ENCODE data around the gene ARHGAP33. TPM values are rescaled to one million over a fixed set of nuclear protein-coding genes. Genes with fewer than 3 reads are reported as not detected.
"Not testable (repeated sequence)": the region's sequence is repeated elsewhere in the genome, so short reads cannot be mapped to it uniquely, and the experiment has no call there.

Gene ARHGAP33
- total and polyA plus RNA-seq, 7 donors, result 0.68 to 4.0 (median 1.4) TPM

GRCh38 chr19:35830986-35831385, 55.6 kb downstream of the ARHGAP33 start:
- WGBS, 3 donors, result 63 to 77% (median 68%) methylated on average over 18 of the region's 18 CpGs
- DNase-seq, result no peak
- Histone ChIP-seq H3K27ac (no peak overlapping the region), H3K4me3 (no peak overlapping the region), H3K36me3 (ENCODE audit: insufficient read depth in 1 of 2, low read depth in 1 of 2) (no peaks in the 10 kb centered on the region), H3K4me1 (no peaks in the 10 kb centered on the region), H3K27me3 (ENCODE audit: insufficient read depth in 3 of 3, low read length in 2 of 3) (peaks cover 0 to 14% (median 5%) of the 10 kb centered on the region in 3 donors), H3K9me3 (no peaks in the 10 kb centered on the region)
- TF ChIP-seq CTCF (IDR thresholded peaks at IDR 0.05), result no peak
- intact Hi-C loops (cut with DNase I), result no loop called here
- ATAC-seq, result no peak

DNA sequence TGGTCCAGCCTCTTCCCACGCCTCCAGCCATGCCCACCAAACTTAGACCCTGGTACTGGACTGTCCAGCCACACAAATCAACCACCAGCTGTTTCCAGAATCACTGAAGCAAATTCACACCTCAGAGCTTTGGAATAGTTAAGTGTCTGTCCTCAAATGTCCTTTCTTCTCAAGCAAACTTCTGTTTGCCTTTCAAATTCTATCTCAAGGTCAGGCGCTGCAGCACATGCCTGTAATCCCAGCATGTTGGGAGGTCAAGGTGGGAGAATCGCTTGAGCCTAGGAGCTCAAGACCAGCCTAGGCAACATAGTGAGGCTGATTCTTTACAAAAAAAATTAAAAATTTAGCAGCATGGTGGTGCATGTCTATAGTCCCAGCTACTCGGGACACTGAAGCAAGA, 56.7 kb downstream of the ARHGAP33 start:
- Histone ChIP-seq H3K4me1 (no peaks in the 10 kb centered on the region), H3K4me3 (no peak overlapping the region), H3K27me3 (ENCODE audit: insufficient read depth in 3 of 3, low read length in 2 of 3) (peaks cover 0 to 17% (median 5%) of the 10 kb centered on the region in 3 donors), H3K9me3 (no peaks in the 10 kb centered on the region), H3K36me3 (ENCODE audit: insufficient read depth in 1 of 2, low read depth in 1 of 2) (no peaks in the 10 kb centered on the region), H3K27ac (no peak overlapping the region)
- intact Hi-C loops (cut with DNase I), result no loop called here
- ATAC-seq, result no peak
- DNase-seq, result no peak
- TF ChIP-seq CTCF (IDR thresholded peaks at IDR 0.05), result no peak
- WGBS, 3 donors, result 64 to 72% (median 69%) methylated on average over 4 of the region's 4 CpGs

- H3K27ac ChIP-seq, result no peak overlapping the region
- TF ChIP-seq CTCF (IDR thresholded peaks at IDR 0.05), result no peak
- H3K9me3 ChIP-seq, result peaks cover 8% of the 10 kb centered on the region
- 43 to 45% (median 45%) methylated on average over 7 of the region's 7 CpGs for WGBS, 3 donors
- DNase-seq (no peak), ATAC-seq (no peak)
- no peak overlapping the region for H3K4me3 ChIP-seq
- H3K36me3 ChIP-seq (ENCODE audit: insufficient read depth in 1 of 2, low read depth in 1 of 2), result no peaks in the 10 kb centered on the region
- H3K27me3 ChIP-seq (ENCODE audit: insufficient read depth in 3 of 3, low read length in 2 of 3), result peaks cover 0 to 17% (median 5%) of the 10 kb centered on the region in 3 donors
- no peaks in the 10 kb centered on the region for H3K4me1 ChIP-seq
- intact Hi-C loops (cut with DNase I), result no loop called here
Observed at GRCh38 chr19:35833972-35834371, 58.6 kb downstream of the ARHGAP33 start.

DNA sequence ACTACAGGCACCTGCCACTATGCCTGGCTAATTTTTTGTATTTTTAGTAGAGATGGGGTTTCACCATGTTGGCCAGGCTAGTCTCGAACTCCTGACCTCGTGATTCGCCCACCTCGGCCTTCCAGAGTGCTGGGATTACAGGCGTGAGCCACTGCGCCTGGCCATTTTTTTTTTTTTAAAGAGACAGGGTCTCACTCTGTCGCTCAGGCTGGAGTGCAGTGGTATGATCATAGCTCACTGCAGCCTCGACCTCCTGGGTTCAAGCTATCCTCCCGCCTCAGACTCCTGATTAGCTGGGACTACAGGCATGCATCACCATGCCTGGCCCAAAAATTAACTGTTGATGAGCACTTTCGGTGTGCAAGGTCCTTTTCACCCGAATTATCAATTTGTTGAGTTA, 60.7 kb downstream of the ARHGAP33 start:
- 42 to 49% (median 47%) methylated on average over 11 of the region's 11 CpGs for WGBS, 3 donors
- peaks cover 14% of the 10 kb centered on the region for H3K9me3 ChIP-seq
- H3K4me3 ChIP-seq; H3K27ac ChIP-seq; H3K4me1 ChIP-seq; H3K27me3 ChIP-seq (ENCODE audit: insufficient read depth in 3 of 3, low read length in 2 of 3); H3K36me3 ChIP-seq (ENCODE audit: insufficient read depth in 1 of 2, low read depth in 1 of 2); DNase-seq; ATAC-seq; intact Hi-C loops (cut with DNase I): not testable (repeated sequence)

Other genes with a start within 250 kb of the ARHGAP33 start
- gene SBSN, start 247.3 kb upstream of the ARHGAP33 start, total RNA-seq, result not detected
- gene SBSN, start 247.3 kb upstream of the ARHGAP33 start, polyA plus RNA-seq, result under 1 TPM in 1 of 3 donors, not detected in 2; 0.09 TPM
- gene GAPDHS, start 242.1 kb upstream of the ARHGAP33 start, total RNA-seq, result not detected
- gene GAPDHS, start 242.1 kb upstream of the ARHGAP33 start, polyA plus RNA-seq, result not detected
- 100 to 1,000 TPM in 1 of 4 donors, 10 to 100 TPM in 3; 77.1 to 103 (median 85.5) TPM for gene TMEM147, start 229.9 kb upstream of the ARHGAP33 start, total RNA-seq
- 100 to 1,000 TPM; 143 to 245 (median 202) TPM for gene TMEM147, start 229.9 kb upstream of the ARHGAP33 start, polyA plus RNA-seq
- not detected for gene ATP4A, start 211.9 kb upstream of the ARHGAP33 start, total RNA-seq
- not detected for gene ATP4A, start 211.9 kb upstream of the ARHGAP33 start, polyA plus RNA-seq
- gene PMIS2, start 189.4 kb upstream of the ARHGAP33 start, total RNA-seq, result not detected
- not detected for gene PMIS2, start 189.4 kb upstream of the ARHGAP33 start, polyA plus RNA-seq
- 1 to 10 TPM; 2.5 to 6.1 (median 4.8) TPM for gene HAUS5, start 162.8 kb upstream of the ARHGAP33 start, total RNA-seq
- 1 to 10 TPM; 3.3 to 3.9 (median 3.6) TPM for gene HAUS5, start 162.8 kb upstream of the ARHGAP33 start, polyA plus RNA-seq
- gene RBM42, start 146.5 kb upstream of the ARHGAP33 start, total RNA-seq, result 10 to 100 TPM; 50.1 to 68.1 (median 59.1) TPM
- 10 to 100 TPM; 53.2 to 69.1 (median 61.1) TPM for gene RBM42, start 146.5 kb upstream of the ARHGAP33 start, polyA plus RNA-seq
- gene ETV2, start 133.8 kb upstream of the ARHGAP33 start, total RNA-seq, result not detected
- under 1 TPM; 0.19 to 0.23 (median 0.20) TPM for gene ETV2, start 133.8 kb upstream of the ARHGAP33 start, polyA plus RNA-seq
- 100 to 1,000 TPM; 631 to 878 (median 757) TPM for gene COX6B1, start 127.2 kb upstream of the ARHGAP33 start, total RNA-seq
- 1,000 to 10,000 TPM in 2 of 3 donors, 100 to 1,000 TPM in 1; 912 to 1,724 (median 1,459) TPM for gene COX6B1, start 127.2 kb upstream of the ARHGAP33 start, polyA plus RNA-seq
- not detected for gene UPK1A, start 109.0 kb upstream of the ARHGAP33 start, total RNA-seq
- under 1 TPM; 0.17 to 0.31 (median 0.24) TPM for gene UPK1A, start 109.0 kb upstream of the ARHGAP33 start, polyA plus RNA-seq
- gene ZBTB32, start 71.0 kb upstream of the ARHGAP33 start, total RNA-seq, result not detected
- gene ZBTB32, start 71.0 kb upstream of the ARHGAP33 start, polyA plus RNA-seq, result under 1 TPM in 2 of 3 donors, not detected in 1; 0.08 to 0.10 TPM
- 10 to 100 TPM; 18.0 to 29.0 (median 23.4) TPM for gene KMT2B, start 57.6 kb upstream of the ARHGAP33 start, total RNA-seq
- 10 to 100 TPM; 13.4 to 20.0 (median 19.2) TPM for gene KMT2B, start 57.6 kb upstream of the ARHGAP33 start, polyA plus RNA-seq
- 10 to 100 TPM in 1 of 4 donors, 1 to 10 TPM in 3; 2.0 to 12.4 (median 2.4) TPM for gene IGFLR1, start 33.1 kb upstream of the ARHGAP33 start, total RNA-seq
- gene IGFLR1, start 33.1 kb upstream of the ARHGAP33 start, polyA plus RNA-seq, result 10 to 100 TPM in 1 of 3 donors, 1 to 10 TPM in 2; 5.8 to 11.9 (median 9.9) TPM
- 10 to 100 TPM; 13.3 to 28.7 (median 19.6) TPM for gene U2AF1L4, start 30.1 kb upstream of the ARHGAP33 start, total RNA-seq
- 10 to 100 TPM; 12.3 to 26.6 (median 13.6) TPM for gene U2AF1L4, start 30.1 kb upstream of the ARHGAP33 start, polyA plus RNA-seq
- gene PSENEN, start 29.9 kb upstream of the ARHGAP33 start, total RNA-seq, result 10 to 100 TPM; 34.7 to 41.0 (median 36.7) TPM
- 100 to 1,000 TPM in 1 of 3 donors, 10 to 100 TPM in 2; 61.6 to 116 (median 67.7) TPM for gene PSENEN, start 29.9 kb upstream of the ARHGAP33 start, polyA plus RNA-seq
- gene LIN37, start 27.0 kb upstream of the ARHGAP33 start, total RNA-seq, result 10 to 100 TPM in 1 of 4 donors, 1 to 10 TPM in 3; 3.1 to 14.5 (median 7.9) TPM
- 10 to 100 TPM; 17.8 to 26.8 (median 23.1) TPM for gene LIN37, start 27.0 kb upstream of the ARHGAP33 start, polyA plus RNA-seq
- gene HSPB6, start 18.5 kb upstream of the ARHGAP33 start, total RNA-seq, result 1,000 to 10,000 TPM in 1 of 4 donors, 100 to 1,000 TPM in 3; 656 to 1,308 (median 674) TPM
- 100 to 1,000 TPM; 303 to 719 (median 476) TPM for gene HSPB6, start 18.5 kb upstream of the ARHGAP33 start, polyA plus RNA-seq
- gene PROSER3, start 17.4 kb upstream of the ARHGAP33 start, total RNA-seq, result 10 to 100 TPM in 1 of 4 donors, 1 to 10 TPM in 3; 4.2 to 16.2 (median 9.0) TPM
- gene PROSER3, start 17.4 kb upstream of the ARHGAP33 start, polyA plus RNA-seq, result 10 to 100 TPM in 1 of 3 donors, 1 to 10 TPM in 2; 4.6 to 14.2 (median 5.3) TPM
- not detected for gene PRODH2, start 37.3 kb downstream of the ARHGAP33 start, total RNA-seq
- not detected for gene PRODH2, start 37.3 kb downstream of the ARHGAP33 start, polyA plus RNA-seq
- not detected for gene NPHS1, start 76.9 kb downstream of the ARHGAP33 start, total RNA-seq
- not detected for gene NPHS1, start 76.9 kb downstream of the ARHGAP33 start, polyA plus RNA-seq
- not detected for gene KIRREL2, start 81.3 kb downstream of the ARHGAP33 start, total RNA-seq
- not detected for gene KIRREL2, start 81.3 kb downstream of the ARHGAP33 start, polyA plus RNA-seq
- gene APLP1, start 93.0 kb downstream of the ARHGAP33 start, total RNA-seq, result 1 to 10 TPM in 1 of 4 donors, under 1 TPM in 3; 0.48 to 4.1 (median 0.78) TPM
- 1 to 10 TPM in 1 of 3 donors, under 1 TPM in 2; 0.48 to 2.2 (median 1.00) TPM for gene APLP1, start 93.0 kb downstream of the ARHGAP33 start, polyA plus RNA-seq
- gene NFKBID, start 125.0 kb downstream of the ARHGAP33 start, total RNA-seq, result 1 to 10 TPM in 3 of 4 donors, under 1 TPM in 1; 0.90 to 2.2 (median 1.5) TPM
- 1 to 10 TPM in 2 of 3 donors, under 1 TPM in 1; 0.75 to 1.6 (median 1.2) TPM for gene NFKBID, start 125.0 kb downstream of the ARHGAP33 start, polyA plus RNA-seq
- gene HCST, start 127.0 kb downstream of the ARHGAP33 start, total RNA-seq, result 1 to 10 TPM; 1.7 to 4.7 (median 3.1) TPM
- gene HCST, start 127.0 kb downstream of the ARHGAP33 start, polyA plus RNA-seq, result 1 to 10 TPM; 1.1 to 4.2 (median 3.5) TPM
- 10 to 100 TPM in 3 of 4 donors, 1 to 10 TPM in 1; 9.4 to 22.1 (median 14.2) TPM for gene TYROBP, start 132.7 kb downstream of the ARHGAP33 start, total RNA-seq
- gene TYROBP, start 132.7 kb downstream of the ARHGAP33 start, polyA plus RNA-seq, result 10 to 100 TPM in 2 of 3 donors, 1 to 10 TPM in 1; 7.8 to 19.1 (median 10.6) TPM
- 10 to 100 TPM in 2 of 4 donors, 1 to 10 TPM in 2; 7.2 to 11.2 (median 10.0) TPM for gene LRFN3, start 160.8 kb downstream of the ARHGAP33 start, total RNA-seq
- 10 to 100 TPM in 2 of 3 donors, 1 to 10 TPM in 1; 8.6 to 25.6 (median 11.3) TPM for gene LRFN3, start 160.8 kb downstream of the ARHGAP33 start, polyA plus RNA-seq
- 10 to 100 TPM in 2 of 4 donors, 1 to 10 TPM in 2; 7.2 to 17.3 (median 12.2) TPM for gene SDHAF1, start 219.6 kb downstream of the ARHGAP33 start, total RNA-seq
- gene SDHAF1, start 219.6 kb downstream of the ARHGAP33 start, polyA plus RNA-seq, result 10 to 100 TPM; 12.7 to 33.3 (median 19.7) TPM
- gene SYNE4, start 233.2 kb downstream of the ARHGAP33 start, total RNA-seq, result under 1 TPM in 2 of 4 donors, not detected in 2; 0.23 to 0.24 TPM
- under 1 TPM in 2 of 3 donors, not detected in 1; 0.21 to 0.25 TPM for gene SYNE4, start 233.2 kb downstream of the ARHGAP33 start, polyA plus RNA-seq
- gene ALKBH6, start 238.6 kb downstream of the ARHGAP33 start, total RNA-seq, result 10 to 100 TPM in 3 of 4 donors, 1 to 10 TPM in 1; 7.1 to 12.6 (median 10.6) TPM
- gene ALKBH6, start 238.6 kb downstream of the ARHGAP33 start, polyA plus RNA-seq, result 10 to 100 TPM in 2 of 3 donors, 1 to 10 TPM in 1; 9.5 to 22.3 (median 13.3) TPM